ENCODE results near the gene DMGDH. TPM values are rescaled to one million over a fixed set of nuclear protein-coding genes. Genes with fewer than 3 reads are reported as not detected.
A peak's percentile ranks its signal among the peaks of the same experiment; 100 is the strongest.

DMGDH gene
- total RNA-seq, 1 donor from 2014 or later: 0.32 TPM

GRCh38 chr5:79055017-79055416, 14.5 kb downstream of the DMGDH start:
- H3K36me3 Mint-ChIP-seq: no peaks in the 10 kb centered on the region
- peak overlapping the region; percentile 8 for H3K4me3 ChIP-seq
- peaks cover 21% of the 10 kb centered on the region for H3K4me1 Mint-ChIP-seq
- no peak overlapping the region for H2AFZ ChIP-seq (replicated peaks)
- H3K27ac Mint-ChIP-seq: peak overlapping the region; percentile 31
- peaks cover 16% of the 10 kb centered on the region for H3K9me3 Mint-ChIP-seq
- no peaks in the 10 kb centered on the region for H4K20me1 ChIP-seq (ENCODE audit: low read depth)
- H3K79me2 ChIP-seq (ENCODE audit: low read depth): no peaks in the 10 kb centered on the region
- no peak for TF ChIP-seq CTCF (IDR thresholded peaks at IDR 0.05)
- no peak for TF ChIP-seq EZH2 (IDR thresholded peaks at IDR 0.05)
- TF ChIP-seq EZH2phosphoT487 (IDR thresholded peaks at IDR 0.05): no peak
- H3K9me3 ChIP-seq (ENCODE audit: low read depth): no peaks in the 10 kb centered on the region
- H3K27me3 ChIP-seq: no peaks in the 10 kb centered on the region
- no peak overlapping the region for H3K4me3 Mint-ChIP-seq
- peaks cover 25% of the 10 kb centered on the region for H3K4me1 ChIP-seq
- no peaks in the 10 kb centered on the region for H3K27me3 Mint-ChIP-seq (ENCODE audit: insufficient read depth, low read depth)
- no peak overlapping the region for H3K9ac ChIP-seq
- peak overlapping the region; percentile 66 for H3K4me2 ChIP-seq
- no peaks in the 10 kb centered on the region for H3K36me3 ChIP-seq
- DNase-seq (ENCODE audit: low spot score): peak; percentile 80
- H3K27ac ChIP-seq: peak overlapping the region; percentile 5
- H3F3A ChIP-seq (ENCODE audit: low read depth): peaks cover 19% of the 10 kb centered on the region

GRCh38 chr5:79053321-79053720, 16.2 kb downstream of the DMGDH start:
- no peaks in the 10 kb centered on the region for H3K27me3 ChIP-seq
- Mint-ChIP-seq H3K27me3 (ENCODE audit: insufficient read depth, low read depth) (no peaks in the 10 kb centered on the region), H3K36me3 (no peaks in the 10 kb centered on the region), H3K9me3 (peaks cover 16% of the 10 kb centered on the region), H3K27ac (no peak overlapping the region), H3K4me3 (no peak overlapping the region), H3K4me1 (peaks cover 21% of the 10 kb centered on the region)
- no peaks in the 10 kb centered on the region for H3K79me2 ChIP-seq (ENCODE audit: low read depth)
- no peak overlapping the region for H3K4me3 ChIP-seq
- no peak overlapping the region for H3K4me2 ChIP-seq
- no peaks in the 10 kb centered on the region for H3K36me3 ChIP-seq
- no peak overlapping the region for H2AFZ ChIP-seq (replicated peaks)
- H3F3A ChIP-seq (ENCODE audit: low read depth): peaks cover 19% of the 10 kb centered on the region
- H3K27ac ChIP-seq: no peak overlapping the region
- H3K4me1 ChIP-seq: peaks cover 30% of the 10 kb centered on the region
- H3K9me3 ChIP-seq (ENCODE audit: low read depth): no peaks in the 10 kb centered on the region
- TF ChIP-seq EZH2 (IDR thresholded peaks at IDR 0.05): no peak
- no peak for TF ChIP-seq CTCF (IDR thresholded peaks at IDR 0.05)
- no peak for TF ChIP-seq EZH2phosphoT487 (IDR thresholded peaks at IDR 0.05)
- no peak for DNase-seq (ENCODE audit: low spot score)
- no peaks in the 10 kb centered on the region for H4K20me1 ChIP-seq (ENCODE audit: low read depth)
- no peak overlapping the region for H3K9ac ChIP-seq

DNA sequence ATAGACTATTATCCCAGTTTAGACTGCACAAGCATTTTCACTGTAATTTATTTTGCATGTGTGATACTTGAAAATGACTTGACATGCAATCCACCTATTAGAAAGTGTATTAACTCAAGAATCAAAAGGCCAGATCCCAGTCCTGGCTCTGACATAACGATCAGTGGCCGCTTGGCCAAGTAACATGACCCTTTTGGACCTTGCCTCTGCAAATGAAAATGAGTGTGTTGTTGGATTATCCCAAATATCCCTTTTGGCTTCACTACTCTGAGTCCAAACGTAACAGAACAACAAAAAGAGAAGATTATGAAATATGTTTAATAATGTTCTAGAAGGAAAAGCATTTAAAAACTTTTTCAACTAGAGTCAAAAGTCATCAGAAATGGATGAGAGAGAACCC, 19.0 kb downstream of the DMGDH start:
- H3F3A ChIP-seq (ENCODE audit: low read depth): peaks cover 16% of the 10 kb centered on the region
- H3K4me3 ChIP-seq: no peak overlapping the region
- Mint-ChIP-seq H3K9me3 (peaks cover 14% of the 10 kb centered on the region), H3K4me1 (peaks cover 16% of the 10 kb centered on the region), H3K27ac (no peak overlapping the region), H3K27me3 (ENCODE audit: insufficient read depth, low read depth) (no peaks in the 10 kb centered on the region), H3K36me3 (no peaks in the 10 kb centered on the region), H3K4me3 (no peak overlapping the region)
- H3K4me2 ChIP-seq: no peak overlapping the region
- H3K27me3 ChIP-seq: no peaks in the 10 kb centered on the region
- H3K9me3 ChIP-seq (ENCODE audit: low read depth): no peaks in the 10 kb centered on the region
- H4K20me1 ChIP-seq (ENCODE audit: low read depth): no peaks in the 10 kb centered on the region
- H3K27ac ChIP-seq: no peak overlapping the region
- H2AFZ ChIP-seq (replicated peaks): no peak overlapping the region
- no peak overlapping the region for H3K9ac ChIP-seq
- H3K36me3 ChIP-seq: no peaks in the 10 kb centered on the region
- no peak for DNase-seq (ENCODE audit: low spot score)
- TF ChIP-seq EZH2phosphoT487 (IDR thresholded peaks at IDR 0.05) (no peak), CTCF (IDR thresholded peaks at IDR 0.05) (no peak), EZH2 (IDR thresholded peaks at IDR 0.05) (no peak)
- H3K4me1 ChIP-seq: peaks cover 27% of the 10 kb centered on the region
- no peaks in the 10 kb centered on the region for H3K79me2 ChIP-seq (ENCODE audit: low read depth)

Measured in neural progenitor cell (in vitro differentiated cells).